ENCODE results near the gene ANKRD49.

- TF ChIP-seq EZH2phosphoT487 (IDR thresholded peaks at IDR 0.05) (no peak), CTCF (IDR thresholded peaks at IDR 0.05) (no peak)
Measured at GRCh38 chr11:94486068-94486467, 7.7 kb upstream of the ANKRD49 start.
